GM12874 (cell line): ENCODE data around the gene TRMT2A.

Experiments used
- TF ChIP-seq, protein P1 (sequence below): IDR thresholded peaks from 2 replicates; pipeline ENCODE4 v1.5.1; 2011; ENCODE audit warnings: low read depth, mild to moderate bottlenecking, control low read depth, low read length, moderate library complexity; ENCODE audit not compliant: insufficient read depth

Gene TRMT2A

GRCh38 chr22:20127318-20127868, 10.4 kb upstream of the TRMT2A start:
- TF ChIP-seq, protein P1, sequence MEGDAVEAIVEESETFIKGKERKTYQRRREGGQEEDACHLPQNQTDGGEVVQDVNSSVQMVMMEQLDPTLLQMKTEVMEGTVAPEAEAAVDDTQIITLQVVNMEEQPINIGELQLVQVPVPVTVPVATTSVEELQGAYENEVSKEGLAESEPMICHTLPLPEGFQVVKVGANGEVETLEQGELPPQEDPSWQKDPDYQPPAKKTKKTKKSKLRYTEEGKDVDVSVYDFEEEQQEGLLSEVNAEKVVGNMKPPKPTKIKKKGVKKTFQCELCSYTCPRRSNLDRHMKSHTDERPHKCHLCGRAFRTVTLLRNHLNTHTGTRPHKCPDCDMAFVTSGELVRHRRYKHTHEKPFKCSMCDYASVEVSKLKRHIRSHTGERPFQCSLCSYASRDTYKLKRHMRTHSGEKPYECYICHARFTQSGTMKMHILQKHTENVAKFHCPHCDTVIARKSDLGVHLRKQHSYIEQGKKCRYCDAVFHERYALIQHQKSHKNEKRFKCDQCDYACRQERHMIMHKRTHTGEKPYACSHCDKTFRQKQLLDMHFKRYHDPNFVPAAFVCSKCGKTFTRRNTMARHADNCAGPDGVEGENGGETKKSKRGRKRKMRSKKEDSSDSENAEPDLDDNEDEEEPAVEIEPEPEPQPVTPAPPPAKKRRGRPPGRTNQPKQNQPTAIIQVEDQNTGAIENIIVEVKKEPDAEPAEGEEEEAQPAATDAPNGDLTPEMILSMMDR = no peak

GRCh38 chr22:20126284-20127029, 9.4 kb upstream of the TRMT2A start:
- TF ChIP-seq, protein P1 = no peak

DNA sequence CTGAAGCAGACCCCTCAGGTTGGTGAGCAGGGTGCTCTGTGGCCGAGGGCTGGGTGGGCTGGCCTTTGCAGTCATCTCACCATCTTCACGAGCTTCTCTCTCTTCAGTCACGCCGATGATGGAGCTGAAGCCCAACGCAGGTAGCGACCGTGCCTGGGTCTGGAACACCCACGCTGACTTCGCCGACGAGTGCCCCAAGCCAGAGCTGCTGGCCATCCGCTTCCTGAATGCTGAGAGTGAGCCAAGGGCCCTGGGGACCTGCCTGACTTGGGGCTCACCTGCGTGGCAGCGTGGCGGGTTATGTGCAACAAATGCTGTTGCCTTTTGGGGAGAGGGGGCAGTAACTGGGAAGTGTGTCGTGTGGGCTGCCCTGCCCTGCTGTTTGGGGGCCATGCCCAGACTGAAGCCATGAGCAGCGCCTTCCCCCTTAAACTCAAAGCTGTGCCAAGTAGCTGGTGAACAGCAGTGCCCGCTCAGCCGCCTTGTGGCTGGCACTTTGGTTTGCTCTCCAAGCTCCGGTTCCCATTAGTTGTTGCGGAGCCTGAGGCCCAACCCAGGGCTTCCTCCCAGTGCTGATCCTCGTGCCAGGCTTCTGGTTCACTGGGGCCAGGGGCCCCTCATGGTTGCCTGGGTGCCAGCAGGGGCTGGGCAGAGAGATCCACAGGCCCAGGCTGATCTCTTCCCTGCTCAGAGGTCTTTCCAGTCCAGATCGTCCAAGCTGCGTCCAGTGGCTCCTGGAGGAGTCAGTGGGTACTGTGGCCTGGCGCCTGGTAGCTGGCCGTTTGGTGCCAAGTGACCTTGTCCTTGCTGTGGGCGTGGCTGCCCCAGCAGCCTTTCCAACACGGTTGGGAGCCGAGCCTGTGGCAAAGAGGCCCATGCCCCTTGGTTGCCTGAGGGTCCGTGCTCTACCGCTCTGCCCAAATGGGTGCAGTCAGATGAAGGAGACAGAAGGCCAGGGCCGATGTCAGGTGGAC, 8.5 kb upstream of the TRMT2A start:
- TF ChIP-seq, protein P1 = no peak

DNA sequence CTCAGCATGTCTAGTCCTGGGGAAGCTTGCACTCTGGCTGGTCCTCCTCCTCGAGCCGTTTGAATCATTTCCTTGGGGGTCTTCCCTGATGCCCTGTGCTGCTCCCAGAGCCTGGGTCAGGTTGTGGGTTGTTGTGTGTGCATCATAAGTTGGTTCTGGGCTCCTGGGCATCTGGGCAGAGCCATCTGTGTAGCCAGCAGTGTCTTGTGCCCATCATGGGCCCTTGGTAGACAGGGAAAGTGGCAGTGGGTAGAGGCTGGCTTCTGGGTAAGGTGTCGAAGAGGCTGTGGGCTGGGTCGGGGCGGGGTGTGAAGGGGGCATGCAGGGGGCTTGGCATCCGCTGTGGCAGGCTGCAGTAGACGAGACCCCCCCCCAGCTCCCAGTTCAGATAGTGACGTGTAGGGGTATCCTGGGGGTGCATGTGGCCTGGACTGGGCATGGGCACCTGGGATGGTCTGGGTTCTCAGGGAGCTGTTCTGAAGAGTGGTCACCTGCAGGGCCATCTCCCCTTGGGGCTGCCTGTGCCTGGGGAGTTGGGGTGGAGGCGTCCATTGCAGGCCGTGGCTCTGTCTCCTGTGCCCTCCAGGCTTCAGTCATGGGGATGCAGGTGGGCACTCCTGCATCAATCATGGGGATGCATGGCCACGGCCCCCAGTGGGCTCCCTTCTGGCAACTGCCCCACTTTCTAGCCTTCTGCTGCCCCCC, 7.2 kb upstream of the TRMT2A start:
- TF ChIP-seq, protein P1 = no peak

DNA sequence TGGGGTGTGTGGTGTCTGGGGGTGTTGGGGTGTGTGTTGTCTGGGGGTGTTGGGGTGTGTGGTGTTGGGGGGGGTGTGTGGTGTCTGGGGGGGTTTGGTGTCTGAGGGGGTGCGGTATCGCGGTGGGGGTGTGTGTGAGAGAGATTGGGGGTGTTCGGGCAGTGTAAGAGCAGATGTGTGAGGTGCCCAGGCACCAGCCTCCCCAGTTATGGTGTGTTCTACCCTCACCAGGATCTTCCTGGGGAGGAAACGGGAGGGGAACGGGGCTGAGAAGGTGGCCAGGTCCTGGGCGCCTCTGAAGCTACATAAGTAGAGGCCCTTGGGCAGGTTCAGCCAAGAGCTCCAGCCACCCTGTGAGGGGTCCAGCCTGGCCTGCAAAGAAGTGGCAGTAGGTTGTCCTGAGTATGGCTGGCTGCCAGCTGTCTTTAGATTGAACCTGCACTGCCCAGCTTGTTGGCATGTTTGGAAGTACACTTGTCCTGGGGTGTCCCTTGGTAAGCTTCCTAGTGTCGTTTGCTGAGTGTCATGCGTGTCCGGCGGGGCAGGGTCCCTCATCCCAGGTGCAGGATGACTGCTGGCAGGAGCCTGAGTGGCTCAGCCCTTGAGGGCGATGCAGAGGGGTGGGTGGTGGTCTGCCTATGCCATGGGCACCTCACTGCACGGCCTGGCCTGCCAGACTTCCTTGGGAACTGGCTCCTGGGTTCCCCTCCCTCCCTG, 6.5 kb upstream of the TRMT2A start:
- TF ChIP-seq, protein P1 = no peak

DNA sequence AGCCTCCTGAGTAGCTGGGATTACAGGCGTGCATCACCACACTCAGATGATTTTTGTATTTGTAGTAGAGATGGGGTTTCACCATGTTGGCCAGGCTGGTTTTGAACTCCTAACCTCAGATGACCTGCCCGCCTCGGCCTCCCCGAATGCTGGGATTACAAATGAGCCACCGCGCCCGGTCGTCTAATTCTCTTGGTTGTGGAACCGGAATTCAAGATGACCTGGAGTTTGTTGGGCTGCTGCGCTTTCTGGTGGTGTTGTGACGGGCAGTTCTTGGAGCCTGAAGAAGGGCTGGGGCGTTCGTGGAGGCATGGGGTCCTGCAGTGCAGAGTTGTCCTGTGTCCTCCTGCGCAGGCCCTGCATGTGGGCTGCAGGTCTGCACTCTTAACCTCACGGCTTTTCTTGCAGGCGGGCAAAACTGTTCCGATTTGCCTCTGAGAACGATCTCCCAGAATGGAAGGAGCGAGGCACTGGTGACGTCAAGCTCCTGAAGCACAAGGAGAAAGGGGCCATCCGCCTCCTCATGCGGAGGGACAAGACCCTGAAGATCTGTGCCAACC, 4.9 kb upstream of the TRMT2A start:
- TF ChIP-seq, protein P1 = no peak
